Prostate gland (tissue), 2 donors: ENCODE measurements around the gene ATP9B.

Source experiments
- POLR2A ChIP-seq: fragments of 450-650 bp; IDR thresholded peaks from one replicate; pipeline ENCODE4 v1.6.1; 2016; ENCODE audit warnings: antibody characterized with exemption, mild to moderate bottlenecking
- TF ChIP-seq, protein P1 (sequence below), 4 experiments: fragments of 200-600 bp in 2 of 4; fragments of 450-650 bp in 2 of 4; sonication (generic) in 2 of 4; IDR thresholded peaks; 1 replicate in 3 of 4; 2 replicates in 1 of 4; pipeline ENCODE4 v1.5.1; 2016 to 2019; ENCODE audit warnings: antibody characterized with exemption in 4 of 4, mild to moderate bottlenecking in 2 of 4, moderate library complexity in 2 of 4

GRCh38 chr18:79071037-79071436 lies 1.8 kb downstream of the ATP9B start:
- TF ChIP-seq, protein P1, sequence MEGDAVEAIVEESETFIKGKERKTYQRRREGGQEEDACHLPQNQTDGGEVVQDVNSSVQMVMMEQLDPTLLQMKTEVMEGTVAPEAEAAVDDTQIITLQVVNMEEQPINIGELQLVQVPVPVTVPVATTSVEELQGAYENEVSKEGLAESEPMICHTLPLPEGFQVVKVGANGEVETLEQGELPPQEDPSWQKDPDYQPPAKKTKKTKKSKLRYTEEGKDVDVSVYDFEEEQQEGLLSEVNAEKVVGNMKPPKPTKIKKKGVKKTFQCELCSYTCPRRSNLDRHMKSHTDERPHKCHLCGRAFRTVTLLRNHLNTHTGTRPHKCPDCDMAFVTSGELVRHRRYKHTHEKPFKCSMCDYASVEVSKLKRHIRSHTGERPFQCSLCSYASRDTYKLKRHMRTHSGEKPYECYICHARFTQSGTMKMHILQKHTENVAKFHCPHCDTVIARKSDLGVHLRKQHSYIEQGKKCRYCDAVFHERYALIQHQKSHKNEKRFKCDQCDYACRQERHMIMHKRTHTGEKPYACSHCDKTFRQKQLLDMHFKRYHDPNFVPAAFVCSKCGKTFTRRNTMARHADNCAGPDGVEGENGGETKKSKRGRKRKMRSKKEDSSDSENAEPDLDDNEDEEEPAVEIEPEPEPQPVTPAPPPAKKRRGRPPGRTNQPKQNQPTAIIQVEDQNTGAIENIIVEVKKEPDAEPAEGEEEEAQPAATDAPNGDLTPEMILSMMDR (IDR thresholded peaks at IDR 0.05): no peak
- no peak for TF ChIP-seq POLR2A
